Ectodermal cell (in vitro differentiated cells): ENCODE results near the gene NEDD4L.
"Not testable (repeated sequence)": the region's sequence is repeated elsewhere in the genome, so short reads cannot be mapped to it uniquely, and the experiment has no call there.

ENCODE experiments used
- H3K27ac ChIP-seq: 2 replicates; pipeline ENCODE4 v1.7.0; 2013; ENCODE audit warnings: mild to moderate bottlenecking, low read depth, low read length; ENCODE audit not compliant: insufficient read depth, poor library complexity, severe bottlenecking
- H3K27me3 ChIP-seq: 2 replicates; pipeline ENCODE4 v1.7.0; 2013; ENCODE audit warnings: mild to moderate bottlenecking, low read length; ENCODE audit not compliant: insufficient read depth, control insufficient read depth, poor library complexity, severe bottlenecking
- H3K36me3 ChIP-seq: one replicate; pipeline ENCODE4 v1.7.0; 2013; ENCODE audit warnings: low read length; ENCODE audit not compliant: control insufficient read depth, insufficient read depth
- H3K4me1 ChIP-seq: one replicate; pipeline ENCODE4 v1.7.0; 2013; ENCODE audit warnings: low read length; ENCODE audit not compliant: control insufficient read depth, insufficient read depth
- H3K4me3 ChIP-seq: 2 replicates; pipeline ENCODE4 v1.7.0; 2013; ENCODE audit warnings: low read depth, low read length, control low read depth; ENCODE audit not compliant: insufficient read depth
- H3K9me3 ChIP-seq: 2 replicates; pipeline ENCODE4 v1.7.0; 2013; ENCODE audit warnings: mild to moderate bottlenecking, low read length, moderate library complexity; ENCODE audit not compliant: control insufficient read depth
- WGBS, 2 experiments: methylation state at CpG; one replicate each; pipeline ENCODE4 v1.1.7; 2013; ENCODE audit warnings: missing lambda C conversion rate in 2 of 2; 5-methylcytosine and 5-hydroxymethylcytosine counted together

NEDD4L gene

GRCh38 chr18:58162127-58162526 is 118.1 kb downstream of the NEDD4L start:
- Histone ChIP-seq H3K27ac (no peak overlapping the region), H3K27me3 (no peaks in the 10 kb centered on the region), H3K4me3 (no peak overlapping the region), H3K9me3 (no peaks in the 10 kb centered on the region), H3K36me3 (no peaks in the 10 kb centered on the region), H3K4me1 (no peaks in the 10 kb centered on the region)
- 93 to 94% methylated on average over 6 of the region's 6 CpGs for WGBS, 2 experiments

- no peaks in the 10 kb centered on the region for H3K36me3 ChIP-seq
- H3K4me1 ChIP-seq = no peaks in the 10 kb centered on the region
- H3K4me3 ChIP-seq = no peak overlapping the region
- H3K27me3 ChIP-seq = no peaks in the 10 kb centered on the region
- 94 to 97% methylated on average over 6 of the region's 6 CpGs for WGBS, 2 experiments
- H3K27ac ChIP-seq = no peak overlapping the region
- no peaks in the 10 kb centered on the region for H3K9me3 ChIP-seq
Observed at GRCh38 chr18:58163004-58163590, 119.1 kb downstream of the NEDD4L start.

GRCh38 chr18:58166278-58166844 is 122.3 kb downstream of the NEDD4L start:
- 95% methylated on average over 4 of the region's 4 CpGs for WGBS, 2 experiments
- Histone ChIP-seq H3K4me1 (no peaks in the 10 kb centered on the region), H3K4me3 (no peak overlapping the region), H3K27me3 (no peaks in the 10 kb centered on the region), H3K9me3 (no peaks in the 10 kb centered on the region), H3K36me3 (no peaks in the 10 kb centered on the region), H3K27ac (no peak overlapping the region)

GRCh38 chr18:58167073-58167472 is 123.0 kb downstream of the NEDD4L start:
- 94 to 96% methylated on average over 1 of the region's 1 CpG for WGBS, 2 experiments

GRCh38 chr18:58168221-58168620 is 124.2 kb downstream of the NEDD4L start:
- no peaks in the 10 kb centered on the region for H3K36me3 ChIP-seq
- H3K4me3 ChIP-seq = no peak overlapping the region
- 92 to 93% methylated on average over 5 of the region's 5 CpGs for WGBS, 2 experiments
- H3K27me3 ChIP-seq = no peaks in the 10 kb centered on the region
- H3K27ac ChIP-seq = no peak overlapping the region
- H3K9me3 ChIP-seq = no peaks in the 10 kb centered on the region
- H3K4me1 ChIP-seq = no peaks in the 10 kb centered on the region

More at GRCh38 chr18:58167073-58167472, 123.0 kb downstream of the NEDD4L start:
- Histone ChIP-seq H3K4me1 (no peaks in the 10 kb centered on the region), H3K27me3 (no peaks in the 10 kb centered on the region), H3K36me3 (no peaks in the 10 kb centered on the region), H3K4me3 (no peak overlapping the region), H3K27ac (no peak overlapping the region), H3K9me3 (no peaks in the 10 kb centered on the region)

GRCh38 chr18:58168993-58169392 is 125.0 kb downstream of the NEDD4L start:
- Histone ChIP-seq H3K4me1 (no peaks in the 10 kb centered on the region), H3K9me3 (no peaks in the 10 kb centered on the region), H3K27ac (no peak overlapping the region), H3K36me3 (no peaks in the 10 kb centered on the region), H3K4me3 (no peak overlapping the region), H3K27me3 (no peaks in the 10 kb centered on the region)
- 85% methylated on average over 10 of the region's 10 CpGs for WGBS, 2 experiments

GRCh38 chr18:58169472-58169871 is 125.4 kb downstream of the NEDD4L start:
- Histone ChIP-seq H3K4me3 (no peak overlapping the region), H3K9me3 (no peaks in the 10 kb centered on the region), H3K36me3 (no peaks in the 10 kb centered on the region), H3K4me1 (no peaks in the 10 kb centered on the region), H3K27ac (no peak overlapping the region), H3K27me3 (no peaks in the 10 kb centered on the region)
- 90 to 91% methylated on average over 6 of the region's 6 CpGs for WGBS, 2 experiments

GRCh38 chr18:58170036-58170435 is 126.0 kb downstream of the NEDD4L start:
- WGBS, 2 experiments = 85 to 91% methylated on average over 1 of the region's 5 CpGs
- H3K4me1 ChIP-seq, H3K9me3 ChIP-seq, H3K27ac ChIP-seq, H3K4me3 ChIP-seq, H3K36me3 ChIP-seq, H3K27me3 ChIP-seq: not testable (repeated sequence)

- no peak overlapping the region for H3K4me3 ChIP-seq
- H3K4me1 ChIP-seq = peaks cover 9% of the 10 kb centered on the region
- no peaks in the 10 kb centered on the region for H3K27me3 ChIP-seq
- H3K36me3 ChIP-seq = no peaks in the 10 kb centered on the region
- 93 to 94% methylated on average over 6 of the region's 6 CpGs for WGBS, 2 experiments
- H3K9me3 ChIP-seq = no peaks in the 10 kb centered on the region
- no peak overlapping the region for H3K27ac ChIP-seq
Observed at GRCh38 chr18:58172031-58172430, 128.0 kb downstream of the NEDD4L start.

GRCh38 chr18:58174285-58174684 is 130.3 kb downstream of the NEDD4L start:
- no peak overlapping the region for H3K4me3 ChIP-seq
- H3K4me1 ChIP-seq = peaks cover 14% of the 10 kb centered on the region
- 90 to 91% methylated on average over 12 of the region's 12 CpGs for WGBS, 2 experiments
- H3K27ac ChIP-seq = no peak overlapping the region
- no peaks in the 10 kb centered on the region for H3K9me3 ChIP-seq
- no peaks in the 10 kb centered on the region for H3K36me3 ChIP-seq
- H3K27me3 ChIP-seq = no peaks in the 10 kb centered on the region
